ENCODE data around the gene UGT1A4.
"Not testable (repeated sequence)": the region's sequence is repeated elsewhere in the genome, so short reads cannot be mapped to it uniquely, and the experiment has no call there.

UGT1A4 gene

DNA sequence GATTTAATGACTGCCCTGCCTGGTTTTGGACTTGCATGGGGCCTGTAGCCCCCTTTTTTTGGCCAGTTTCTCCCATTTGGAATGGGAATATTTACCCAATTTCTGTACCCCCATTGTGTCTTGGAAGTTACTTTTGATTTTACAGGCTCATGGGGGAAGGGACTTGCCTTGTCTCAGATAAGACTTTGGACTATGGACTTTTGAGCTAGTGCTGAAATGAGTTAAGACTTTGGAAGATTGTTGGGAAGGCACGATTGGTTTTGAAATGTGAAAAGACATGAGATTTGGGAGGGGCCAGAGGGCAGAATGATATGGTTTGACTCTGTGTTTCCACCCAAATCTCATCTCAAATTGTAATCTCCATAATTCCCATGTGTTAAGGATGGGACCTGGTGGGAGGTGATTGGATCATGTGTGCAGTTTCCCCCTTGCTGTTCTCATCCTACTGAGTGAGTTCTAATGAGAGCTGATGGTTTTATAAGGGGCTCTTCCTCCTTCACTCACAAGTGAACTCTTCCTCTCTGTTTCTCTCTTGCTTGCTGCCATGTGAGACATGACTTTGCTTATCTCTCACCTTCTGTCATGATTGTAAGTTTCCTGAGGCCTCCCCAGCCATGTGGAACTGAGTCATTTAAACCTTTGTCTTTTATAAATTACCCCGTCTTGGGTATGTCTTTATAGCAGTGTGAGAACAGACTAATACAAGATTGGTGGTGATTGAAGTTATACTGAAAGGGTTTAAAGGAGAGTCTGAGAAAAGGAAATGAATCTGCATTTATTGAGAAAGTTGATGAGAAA lies 32.9 kb downstream of the UGT1A4 start:
- DNase-seq = not testable (repeated sequence)

DNA sequence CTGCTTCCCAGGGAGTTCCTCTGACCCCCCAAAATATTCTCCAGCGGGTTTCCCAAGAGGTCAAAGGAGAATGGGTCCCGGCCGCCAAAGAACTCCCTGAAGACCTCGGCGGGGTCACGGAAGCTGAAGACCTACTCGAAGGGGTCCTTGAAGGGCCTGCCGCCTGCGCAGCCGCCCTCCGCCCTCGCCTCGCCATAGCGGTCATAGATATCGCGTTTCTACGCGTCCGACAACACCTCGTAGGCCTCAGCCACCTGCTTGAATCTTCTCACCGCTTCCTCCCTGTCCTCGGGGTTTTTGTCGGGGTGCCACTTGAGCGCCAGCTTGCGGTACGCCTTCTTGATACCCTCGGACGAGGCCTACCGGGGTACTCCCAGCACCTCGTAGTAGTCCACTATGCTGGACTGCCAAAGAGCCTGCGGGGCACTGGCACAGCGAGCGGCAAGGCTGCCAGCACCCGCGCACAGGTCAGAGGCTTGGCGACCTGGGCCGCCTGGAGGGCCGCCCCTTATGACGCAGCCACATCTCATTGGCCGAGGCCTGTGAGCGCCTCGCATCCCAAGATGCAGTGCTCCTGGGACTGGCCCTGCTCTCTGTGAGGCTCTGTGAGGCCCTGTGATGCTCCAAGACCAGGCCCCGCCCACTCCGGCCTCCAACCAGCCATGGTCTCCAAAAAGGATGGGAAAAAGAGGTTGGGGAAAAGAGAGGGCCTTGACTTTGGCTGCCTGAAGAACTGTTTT lies 36.5 kb downstream of the UGT1A4 start:
- no peak for DNase-seq

GRCh38 chr2:233756429-233757081 lies 38.0 kb downstream of the UGT1A4 start:
- DNase-seq = no peak

- DNase-seq = no peak
These were observed 39.6 kb downstream of the UGT1A4 start for GRCh38 chr2:233758141-233758540.

GRCh38 chr2:233758849-233759248 lies 40.3 kb downstream of the UGT1A4 start:
- DNase-seq = no peak

DNA sequence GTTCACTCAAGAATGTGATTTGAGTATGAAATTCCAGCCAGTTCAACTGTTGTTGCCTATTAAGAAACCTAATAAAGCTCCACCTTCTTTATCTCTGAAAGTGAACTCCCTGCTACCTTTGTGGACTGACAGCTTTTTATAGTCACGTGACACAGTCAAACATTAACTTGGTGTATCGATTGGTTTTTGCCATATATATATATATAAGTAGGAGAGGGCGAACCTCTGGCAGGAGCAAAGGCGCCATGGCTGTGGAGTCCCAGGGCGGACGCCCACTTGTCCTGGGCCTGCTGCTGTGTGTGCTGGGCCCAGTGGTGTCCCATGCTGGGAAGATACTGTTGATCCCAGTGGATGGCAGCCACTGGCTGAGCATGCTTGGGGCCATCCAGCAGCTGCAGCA lies 41.5 kb downstream of the UGT1A4 start, which contains the start of gene UGT1A1:
TSS of gene UGT1A1 (plus strand) at position 228 of the 400 bp plus-strand sequence. CDS start at position 246, 18 bp downstream.
- DNase-seq = no peak

DNA sequence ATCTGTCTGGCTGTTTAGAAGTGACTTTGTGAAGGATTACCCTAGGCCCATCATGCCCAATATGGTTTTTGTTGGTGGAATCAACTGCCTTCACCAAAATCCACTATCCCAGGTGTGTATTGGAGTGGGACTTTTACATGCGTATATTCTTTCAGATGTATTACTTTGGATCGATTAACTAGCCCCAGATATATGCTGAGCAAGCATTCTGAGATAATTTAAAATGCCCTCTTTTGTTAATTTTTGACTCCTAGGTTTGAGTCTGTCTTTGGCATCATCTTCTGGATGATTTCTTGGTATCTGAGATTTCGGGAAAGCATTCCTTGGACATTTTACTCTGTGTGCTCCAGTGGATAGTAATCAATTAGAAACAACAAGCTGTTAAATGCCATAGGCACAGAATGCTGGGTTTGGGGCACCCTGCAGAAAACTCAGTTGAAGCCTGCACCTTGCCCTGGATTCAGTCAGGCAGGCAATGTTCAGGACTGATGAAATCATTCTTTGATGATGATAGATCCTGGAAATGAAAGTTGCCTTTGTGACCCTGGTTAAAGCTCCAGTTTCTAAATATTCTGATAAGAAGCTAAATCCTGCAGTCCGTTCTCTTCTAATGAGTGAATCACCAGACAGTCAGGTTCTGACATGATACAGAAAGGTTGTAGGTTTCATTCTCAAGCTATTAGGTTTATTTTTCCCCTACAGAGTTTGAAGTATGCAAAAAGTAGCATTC lies 42.7 kb downstream of the UGT1A4 start:
- no peak for DNase-seq

- DNase-seq = no peak
These were observed 45.7 kb downstream of the UGT1A4 start for GRCh38 chr2:233764264-233764663.

- no peak for DNase-seq
These were observed 46.2 kb downstream of the UGT1A4 start for GRCh38 chr2:233764761-233765160.

- DNase-seq = no peak
These were observed 47.9 kb downstream of the UGT1A4 start for GRCh38 chr2:233766416-233766815.

- DNase-seq = no peak
These were observed 49.5 kb downstream of the UGT1A4 start for GRCh38 chr2:233768076-233768475.

GRCh38 chr2:233769260-233769659 lies 50.7 kb downstream of the UGT1A4 start:
- DNase-seq = no peak

GRCh38 chr2:233772153-233772552 lies 53.6 kb downstream of the UGT1A4 start:
- no peak for DNase-seq

DNA sequence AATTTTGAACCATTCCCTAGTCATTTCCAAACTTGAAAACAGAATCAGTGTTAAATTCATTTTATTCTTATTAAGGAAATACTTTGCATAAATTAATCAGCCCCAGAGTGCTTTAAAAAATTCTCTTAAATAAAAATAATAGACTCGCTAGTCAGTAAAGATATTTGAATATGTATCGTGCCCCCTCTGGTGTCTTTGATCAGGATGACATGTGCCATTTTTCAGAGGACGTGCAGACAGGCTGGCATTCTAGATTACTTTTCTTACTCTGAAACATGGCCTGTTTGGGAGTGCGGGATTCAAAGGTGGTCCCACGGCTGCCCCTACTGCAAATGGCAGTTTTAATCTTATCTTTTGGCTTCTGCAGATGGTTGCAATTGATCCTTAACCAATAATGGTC lies 54.0 kb downstream of the UGT1A4 start:
- DNase-seq = no peak

- DNase-seq = no peak
These were observed 55.3 kb downstream of the UGT1A4 start for GRCh38 chr2:233773854-233774253.

DNA sequence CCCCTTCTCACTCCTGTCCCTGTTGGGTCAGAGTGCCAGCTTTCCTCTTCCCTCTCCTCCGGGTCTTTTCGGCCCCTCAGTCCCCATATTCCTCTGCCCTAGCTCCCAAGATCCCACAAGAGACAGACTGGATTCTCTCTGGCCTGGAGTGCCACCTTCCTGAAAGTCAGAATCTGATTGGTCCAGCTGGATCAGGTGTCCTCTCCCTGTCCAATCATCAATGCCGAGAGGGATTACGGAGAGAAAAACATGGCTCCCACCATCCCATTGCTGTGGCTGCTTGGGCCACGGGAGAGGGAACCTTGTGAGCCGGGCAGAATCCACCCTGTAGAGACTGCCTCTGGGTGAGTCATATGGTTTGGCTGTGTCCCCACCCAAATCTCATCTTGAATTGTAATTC lies 56.9 kb downstream of the UGT1A4 start:
- no peak for DNase-seq

- DNase-seq = no peak
These were observed 59.5 kb downstream of the UGT1A4 start, which contains the start of gene MROH2A for GRCh38 chr2:233778030-233778429. TSS of gene MROH2A (plus strand) at chr2:233778330. CDS start at chr2:233779359, 1,029 bp downstream.

DNA sequence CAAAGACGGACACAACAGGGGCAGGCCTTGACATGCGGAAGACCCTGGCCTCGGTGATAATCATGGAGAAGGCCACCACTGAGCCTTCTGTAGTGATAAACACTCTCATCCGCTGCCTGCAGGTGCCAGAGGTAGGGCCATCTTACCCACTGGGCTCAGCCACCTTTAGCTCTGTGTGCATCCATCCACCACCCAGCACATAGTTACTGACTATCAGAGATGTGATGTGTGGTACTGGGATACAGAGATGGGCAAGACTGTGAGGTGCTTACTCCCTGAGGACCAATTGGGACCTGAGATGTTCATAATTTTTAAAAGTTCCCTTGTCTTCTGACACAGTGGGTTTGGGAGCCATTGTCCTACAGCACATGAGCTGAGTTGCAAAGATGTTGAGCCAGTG lies 61.2 kb downstream of the UGT1A4 start:
- no peak for DNase-seq

GRCh38 chr2:233780771-233781170 lies 62.2 kb downstream of the UGT1A4 start:
- DNase-seq = no peak

- DNase-seq = no peak
These were observed 71.0 kb downstream of the UGT1A4 start for GRCh38 chr2:233789554-233789953.

GRCh38 chr2:233791151-233791882 lies 72.8 kb downstream of the UGT1A4 start:
- no peak for DNase-seq

DNA sequence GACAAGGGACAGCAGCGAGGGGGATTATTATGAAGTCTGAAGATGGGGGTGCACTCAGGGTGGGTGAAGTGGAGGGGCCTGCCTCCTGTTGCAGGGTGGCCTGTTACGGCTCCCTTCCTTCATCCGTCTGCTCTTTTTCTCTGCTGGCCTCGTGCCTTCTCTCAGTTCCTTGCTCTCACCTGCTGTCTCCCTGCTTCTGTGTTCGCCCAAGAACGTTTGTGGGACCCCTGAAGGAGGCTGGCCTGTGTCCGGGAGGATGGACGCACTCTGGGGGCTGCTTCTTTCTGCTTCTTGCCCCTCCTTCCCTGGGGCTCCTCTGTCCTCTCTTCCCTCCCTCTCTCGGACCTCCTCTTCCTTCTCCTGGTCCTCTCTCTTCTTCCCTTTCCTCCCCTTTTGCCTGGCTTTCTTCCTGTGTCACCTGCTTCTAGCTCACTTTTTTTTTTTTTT lies 73.4 kb downstream of the UGT1A4 start:
- DNase-seq = no peak

Data from NCI-H2081 treated with DMSO at 0.1 percent for 48 hours (cell line).